Heart left ventricle (tissue), 16 donors: ENCODE results near the gene MTF1. TPM values are rescaled to one million over a fixed set of nuclear protein-coding genes. Genes with fewer than 3 reads are reported as not detected.

Source experiments
- ATAC-seq, 4 donors: fragments of 200-7000 bp; cut with Tn5 transposase; one replicate each; pipeline ENCODE4 v1.9.1; 2020 to 2022; ENCODE audit warnings: moderate library complexity in 4 of 4, mild to moderate bottlenecking in 3 of 4, moderate number of reproducible peaks in 1 of 4
- DNase-seq, 5 donors: peaks; one replicate each; pipeline ENCODE4 v3.0.0-alpha.2; 2020
- H3K27ac ChIP-seq, 12 donors: fragments of 200-600 bp; sonication (generic) in 4 of 12; one replicate each; pipeline versions ENCODE4 v1.5.0 to v1.8.0; 2016 to 2022; ENCODE audit warnings: mild to moderate bottlenecking in 2 of 12
- H3K27me3 ChIP-seq, 9 donors: fragments of 200-600 bp; sonication (generic) in 2 of 9; one replicate each; pipeline versions ENCODE4 v1.5.1 to v1.8.0; 2016 to 2022; ENCODE audit warnings: mild to moderate bottlenecking in 3 of 9
- H3K36me3 ChIP-seq, 9 donors: fragments of 200-600 bp; sonication (generic) in 2 of 9; one replicate each; pipeline versions ENCODE4 v1.5.0 to v1.8.0; 2018 to 2022; ENCODE audit warnings: mild to moderate bottlenecking in 2 of 9
- H3K4me1 ChIP-seq, 12 donors: fragments of 200-600 bp; sonication (generic) in 4 of 12; one replicate each; pipeline versions ENCODE4 v1.5.0 to v1.8.0; 2016 to 2022; ENCODE audit warnings: mild to moderate bottlenecking in 3 of 12
- H3K4me3 ChIP-seq, 12 donors: fragments of 200-600 bp; sonication (generic) in 4 of 12; one replicate each; pipeline versions ENCODE4 v1.5.0 to v1.8.0; 2017 to 2022; ENCODE audit warnings: mild to moderate bottlenecking in 9 of 12, moderate library complexity in 4 of 12
- H3K9me3 ChIP-seq, 12 donors: fragments of 200-600 bp; sonication (generic) in 4 of 12; one replicate each; pipeline versions ENCODE4 v1.5.0 to v1.8.0; 2016 to 2022; ENCODE audit warnings: mild to moderate bottlenecking in 1 of 12
- POLR2A ChIP-seq, 2 donors: fragments of 450-650 bp; IDR thresholded peaks; one replicate each; pipeline ENCODE4 v1.6.1; 2017; ENCODE audit warnings: antibody characterized with exemption in 2 of 2, mild to moderate bottlenecking in 2 of 2, moderate library complexity in 2 of 2
- WGBS, 4 donors: extraction: QIAGEN DNeasy Blood & Tissue Kit in 2 of 4; methylation state at CpG; one replicate each; pipeline versions ENCODE4 v1.1.5 to v1.1.7; 2013 to 2018; 5-methylcytosine and 5-hydroxymethylcytosine counted together
- intact Hi-C, 10 donors: fragments of 100-400 bp; cut with DNase I; formaldehyde crosslinking; loops; one replicate each; pipeline versions ENCODE4 v1.11.1 to v1.14.2; 2022
- polyA plus RNA-seq, 2 donors: library from polyadenylated mRNA; stranded (reverse); fragments of 200-250 nt; gene quantifications; one replicate each; pipeline ENCODE4 v1.2.3, GENCODE V29; 2013
- total RNA-seq, 9 donors: library from RNA; depleted of rRNA in 2 of 9; stranded (reverse); fragments of >200 nt in 2 of 9; fragmentation: NEBNext Ultra II Directional in 3 of 9; extraction: Animal tissue kit (Norgen Biotek cat#: 25700) in 3 of 9; gene quantifications; one replicate each; pipeline versions ENCODE4 v1.1.0 to v1.2.4, GENCODE V29; 2016 to 2023
- TF ChIP-seq, protein P1 (sequence below), 12 donors: fragments of 200-600 bp; sonication (generic) in 4 of 12; IDR thresholded peaks; one replicate each; pipeline versions ENCODE4 v1.5.0 to v1.8.0; 2018 to 2022; ENCODE audit warnings: antibody characterized with exemption in 12 of 12, mild to moderate bottlenecking in 5 of 12
- donor health status: ischemic (EF 13 %, LVEDD 7.1; RV severe dilation, severe dysfunction).
- donor health status: healthy with polysubstance abuse.
- donor health status: DM: no; HTN: yes; CAD: no.
- donor health status: DM: no; HTN: no; CAD: no.
- donor health status: ischemic (EF 25% LVEDD 6.9; RV normal size, moderate dysfunction).
- donor health status: ischemic (EF 25% LVEDD 5.7; RV mildly dilated, moderate dysfunction).
- donor health status: healthy.
- donor health status: DM: yes; HTN: yes; CAD: no.
- donor health status: ischemic (EF 35%, LVEDD 5.7; RV mildly dilated, moderate dysfunction).
- donor health status: nonischemic (EF 11% LVEDD 7.7; RV severe dilation, severe dysfunction).
- donor health status: DM: yes; HTN: yes; CAD: no.
- donor health status: PGD.
- donor health status: ischemic (EF 29% LVEDD 5.4; RV normal size, mild dysfunction).
- donor health status: nonischemic (EF 23%, LVEDD 6.1; RV moderate dilation, normal function).

MTF1 gene
- total and polyA plus RNA-seq, 11 donors, result 1.7 to 19.5 (median 12.0) TPM

DNA sequence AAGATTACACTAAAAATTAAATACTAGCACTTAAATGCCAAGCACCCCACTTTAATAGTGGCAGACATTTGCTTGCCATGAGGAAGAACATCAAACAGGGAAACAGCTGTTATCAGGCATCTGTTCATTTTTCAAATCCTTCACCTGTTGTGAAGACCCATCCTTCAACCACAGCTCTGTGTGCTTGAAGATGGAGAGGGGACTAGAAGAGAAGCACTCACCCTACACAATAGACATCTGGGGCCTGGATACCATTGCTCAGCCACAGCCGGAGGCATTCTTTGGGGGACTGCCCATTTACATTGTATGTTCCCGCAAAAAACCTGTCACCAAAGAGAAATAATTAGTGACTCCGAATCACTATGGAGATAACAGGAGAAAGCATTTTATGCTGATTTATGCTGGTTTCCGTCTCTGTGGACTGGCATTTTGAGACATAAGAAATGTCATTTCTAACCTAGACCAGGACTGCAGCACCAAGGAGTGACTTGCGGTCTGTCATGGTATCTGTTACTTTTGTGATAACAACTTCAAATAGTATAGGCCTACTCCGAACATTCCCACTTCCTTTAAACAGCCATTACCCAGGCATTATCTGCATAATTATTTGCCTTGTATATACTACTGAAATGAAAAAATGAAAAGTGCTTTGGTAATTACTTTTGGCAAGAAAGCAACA is 28.8 kb upstream of the MTF1 start:
- Histone ChIP-seq H3K4me3 (no peak overlapping the region), H3K27ac (no peak overlapping the region), H3K36me3 (peaks cover 0 to 85% (median 80%) of the 10 kb centered on the region in 9 donors), H3K9me3 (peaks cover 0 to 6% (median 0%) of the 10 kb centered on the region in 12 donors), H3K4me1 (peaks cover 0 to 3% (median 0%) of the 10 kb centered on the region in 12 donors), H3K27me3 (no peaks in the 10 kb centered on the region)
- intact Hi-C loops, result loop anchor here in 5 of 10 donors (2.0 to 10.0 kb wide), 3 partner anchors 87 to 97 kb away; no protein-coding TSS in a partner anchor
- 89 to 95% (median 92%) methylated on average over 6 of the region's 6 CpGs for WGBS, 4 donors
- ATAC-seq, result no peak
- no peak for TF ChIP-seq POLR2A (IDR thresholded peaks at IDR 0.05)
- TF ChIP-seq, protein P1, sequence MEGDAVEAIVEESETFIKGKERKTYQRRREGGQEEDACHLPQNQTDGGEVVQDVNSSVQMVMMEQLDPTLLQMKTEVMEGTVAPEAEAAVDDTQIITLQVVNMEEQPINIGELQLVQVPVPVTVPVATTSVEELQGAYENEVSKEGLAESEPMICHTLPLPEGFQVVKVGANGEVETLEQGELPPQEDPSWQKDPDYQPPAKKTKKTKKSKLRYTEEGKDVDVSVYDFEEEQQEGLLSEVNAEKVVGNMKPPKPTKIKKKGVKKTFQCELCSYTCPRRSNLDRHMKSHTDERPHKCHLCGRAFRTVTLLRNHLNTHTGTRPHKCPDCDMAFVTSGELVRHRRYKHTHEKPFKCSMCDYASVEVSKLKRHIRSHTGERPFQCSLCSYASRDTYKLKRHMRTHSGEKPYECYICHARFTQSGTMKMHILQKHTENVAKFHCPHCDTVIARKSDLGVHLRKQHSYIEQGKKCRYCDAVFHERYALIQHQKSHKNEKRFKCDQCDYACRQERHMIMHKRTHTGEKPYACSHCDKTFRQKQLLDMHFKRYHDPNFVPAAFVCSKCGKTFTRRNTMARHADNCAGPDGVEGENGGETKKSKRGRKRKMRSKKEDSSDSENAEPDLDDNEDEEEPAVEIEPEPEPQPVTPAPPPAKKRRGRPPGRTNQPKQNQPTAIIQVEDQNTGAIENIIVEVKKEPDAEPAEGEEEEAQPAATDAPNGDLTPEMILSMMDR (IDR thresholded peaks at IDR 0.05), result no peak
- DNase-seq, result no peak

DNA sequence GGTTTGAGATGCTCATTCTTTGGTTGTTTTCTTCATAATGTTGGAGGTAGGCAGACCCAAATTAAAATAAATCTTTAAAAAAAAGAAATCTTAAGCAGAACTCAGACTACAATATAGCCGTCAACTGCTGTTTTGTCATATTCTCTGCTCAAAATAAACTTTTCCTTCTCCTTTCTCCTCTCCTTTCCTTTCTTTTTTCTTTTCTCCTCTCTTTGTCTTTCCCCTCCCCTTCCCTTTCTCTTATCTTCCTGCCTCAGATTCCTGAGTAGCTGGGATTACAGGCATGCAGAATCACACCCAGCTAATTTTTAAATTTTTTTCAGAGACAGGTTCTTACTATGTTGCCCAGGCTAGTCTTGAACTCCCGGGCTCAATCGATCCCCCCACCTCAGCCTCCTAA is 24.8 kb upstream of the MTF1 start:
- H3K4me1 ChIP-seq, result no peaks in the 10 kb centered on the region
- H3K27ac ChIP-seq, result no peak overlapping the region
- H3K4me3 ChIP-seq, result no peak overlapping the region
- intact Hi-C loops, result loop anchor here in 1 of 10 donors (10.0 kb wide), 1 partner anchor 101 kb away; no protein-coding TSS in a partner anchor
- WGBS, 4 donors, result 87 to 93% (median 89%) methylated on average over 3 of the region's 3 CpGs
- H3K36me3 ChIP-seq, result peaks cover 0 to 100% (median 100%) of the 10 kb centered on the region in 9 donors
- TF ChIP-seq, protein P1 (IDR thresholded peaks at IDR 0.05), result no peak
- TF ChIP-seq POLR2A (IDR thresholded peaks at IDR 0.05), result no peak
- ATAC-seq, result no peak
- no peak for DNase-seq
- H3K27me3 ChIP-seq, result no peaks in the 10 kb centered on the region
- H3K9me3 ChIP-seq, result no peaks in the 10 kb centered on the region

DNA sequence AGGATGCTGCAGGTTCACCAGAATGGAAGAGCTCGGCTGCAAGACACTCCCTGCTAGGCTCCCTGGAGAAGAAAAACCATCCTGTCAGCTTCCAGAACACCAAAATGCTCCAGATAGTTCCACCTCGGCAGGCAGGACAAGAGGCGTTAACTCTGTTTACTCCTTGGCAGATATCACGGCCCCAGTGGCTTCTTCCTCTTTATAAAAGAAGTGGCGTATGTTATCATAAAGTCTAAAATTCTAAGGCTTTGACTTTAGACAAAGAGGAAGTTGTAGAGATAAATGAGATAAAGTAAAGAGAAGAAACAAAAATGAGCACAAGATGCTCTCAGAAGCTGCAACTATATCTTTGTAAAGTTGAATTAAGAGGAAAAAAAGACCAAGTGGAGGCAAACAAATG is 24.3 kb upstream of the MTF1 start:
- peaks cover 0 to 100% (median 98%) of the 10 kb centered on the region in 9 donors for H3K36me3 ChIP-seq
- no peak for DNase-seq
- H3K27ac ChIP-seq, result no peak overlapping the region
- intact Hi-C loops, result loop anchor here in 1 of 10 donors (10.0 kb wide), 1 partner anchor 101 kb away; no protein-coding TSS in a partner anchor
- ATAC-seq, result no peak
- no peak overlapping the region for H3K4me3 ChIP-seq
- no peaks in the 10 kb centered on the region for H3K9me3 ChIP-seq
- TF ChIP-seq POLR2A (IDR thresholded peaks at IDR 0.05), result no peak
- TF ChIP-seq, protein P1 (IDR thresholded peaks at IDR 0.05), result no peak
- H3K4me1 ChIP-seq, result no peaks in the 10 kb centered on the region
- WGBS, 4 donors, result 72 to 77% (median 76%) methylated on average over 5 of the region's 5 CpGs
- no peaks in the 10 kb centered on the region for H3K27me3 ChIP-seq

DNA sequence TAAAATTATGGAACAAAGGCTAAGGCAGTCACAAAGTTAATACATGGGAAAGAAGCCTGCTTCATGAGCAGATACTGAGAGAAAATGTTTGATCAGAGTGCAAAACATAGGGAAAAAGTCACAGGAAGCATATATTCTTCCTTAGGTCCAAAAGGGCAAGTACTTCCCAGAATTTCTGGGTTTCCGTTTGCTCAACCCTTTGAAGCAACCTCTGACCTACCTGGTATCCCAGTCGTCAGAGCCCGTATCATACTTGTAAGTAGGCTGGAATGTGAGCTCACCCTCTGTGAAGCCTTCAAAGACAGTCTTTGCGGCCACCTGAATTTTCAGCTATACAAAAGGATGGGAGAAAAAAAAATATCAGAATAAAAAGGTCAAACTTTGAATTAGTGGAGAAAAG is 20.5 kb upstream of the MTF1 start:
- Histone ChIP-seq H3K4me1 (no peaks in the 10 kb centered on the region), H3K36me3 (peaks cover under 1 to 100% (median 96%) of the 10 kb centered on the region in 9 donors), H3K9me3 (no peaks in the 10 kb centered on the region), H3K27me3 (no peaks in the 10 kb centered on the region), H3K27ac (no peak overlapping the region), H3K4me3 (no peak overlapping the region)
- ATAC-seq, result no peak
- intact Hi-C loops, result loop anchor here in 1 of 10 donors (10.0 kb wide), 1 partner anchor 105 kb away; no protein-coding TSS in a partner anchor
- TF ChIP-seq POLR2A (IDR thresholded peaks at IDR 0.05), result no peak
- TF ChIP-seq, protein P1 (IDR thresholded peaks at IDR 0.05), result no peak
- DNase-seq, result no peak
- 91 to 96% (median 94%) methylated on average over 4 of the region's 4 CpGs for WGBS, 4 donors
